CD14-positive monocyte (primary cell): ENCODE measurements around the gene HMX2. TPM values are rescaled to one million over a fixed set of nuclear protein-coding genes. Genes with fewer than 3 reads are reported as not detected.

Source experiments
- DNase-seq, 3 donors: peaks; one replicate each; pipeline ENCODE4 v3.0.0-alpha.2; 2011 to 2022
- H2AFZ ChIP-seq: 2 replicates; pipeline ENCODE4 v1.6.0; 2012; ENCODE audit warnings: mild to moderate bottlenecking, low read depth, low read length, inconsistent platforms; ENCODE audit not compliant: insufficient read depth, poor library complexity, severe bottlenecking
- H3K27ac ChIP-seq, 2 donors: 1 replicate in 1 of 2; 2 replicates in 1 of 2; pipeline ENCODE4 v1.5.1; 2012 to 2013; ENCODE audit warnings: low read length in 2 of 2, control low read depth in 1 of 2, inconsistent platforms in 1 of 2, low read depth in 1 of 2, mild to moderate bottlenecking in 1 of 2
- H3K27me3 ChIP-seq, 2 donors: one replicate each; pipeline versions ENCODE4 v1.6.0 to v1.6.1; 2011 to 2013; ENCODE audit warnings: low read length in 2 of 2; ENCODE audit not compliant: control insufficient read depth in 2 of 2, insufficient read depth in 2 of 2
- H3K36me3 ChIP-seq, 2 donors: replicated peaks in 1 of 2; 1 replicate in 1 of 2; 2 replicates in 1 of 2; pipeline versions ENCODE4 v1.5.1 to v1.6.1; 2012 to 2013; ENCODE audit warnings: low read length in 2 of 2, control low read depth in 1 of 2, inconsistent platforms in 1 of 2, mild to moderate bottlenecking in 1 of 2; ENCODE audit not compliant: insufficient read depth in 2 of 2, control insufficient read depth in 1 of 2
- H3K4me1 ChIP-seq, 2 donors: 1 replicate in 1 of 2; 2 replicates in 1 of 2; pipeline versions ENCODE4 v1.5.1 to v1.6.1; 2012 to 2013; ENCODE audit warnings: low read length in 2 of 2, control low read depth in 1 of 2, inconsistent platforms in 1 of 2, mild to moderate bottlenecking in 1 of 2, moderate library complexity in 1 of 2; ENCODE audit not compliant: insufficient read depth in 2 of 2, control insufficient read depth in 1 of 2
- H3K4me2 ChIP-seq: replicated peaks from 2 replicates; pipeline ENCODE3; 2012; ENCODE audit warnings: low read length, moderate library complexity, mild to moderate bottlenecking; ENCODE audit not compliant: poor library complexity, severe bottlenecking; ENCODE audit errors: extremely low read depth
- H3K4me3 ChIP-seq, 3 experiments: fragments of 200-600 bp in 1 of 3; sonication (generic) in 1 of 3; replicated peaks in 1 of 3; 1 replicate in 2 of 3; 2 replicates in 1 of 3; pipeline ENCODE4 v1.5.1; 2011 to 2013; ENCODE audit warnings: low read length in 3 of 3, mild to moderate bottlenecking in 3 of 3, control low read depth in 2 of 3, low read depth in 2 of 3, inconsistent platforms in 1 of 3, moderate library complexity in 1 of 3
- H3K79me2 ChIP-seq: 2 replicates; pipeline ENCODE4 v1.6.0; 2012; ENCODE audit warnings: mild to moderate bottlenecking, control low read depth, inconsistent platforms, low read length, moderate library complexity; ENCODE audit not compliant: insufficient read depth
- H3K9ac ChIP-seq: 2 replicates; pipeline ENCODE4 v1.6.0; 2017; ENCODE audit warnings: low read length, mild to moderate bottlenecking; ENCODE audit not compliant: insufficient read depth, poor library complexity, severe bottlenecking
- H3K9me3 ChIP-seq, 2 donors: replicated peaks in 1 of 2; 1 replicate in 1 of 2; 2 replicates in 1 of 2; pipeline versions ENCODE4 v1.5.1 to v1.6.1; 2012 to 2013; ENCODE audit warnings: low read length in 2 of 2, control low read depth in 1 of 2; ENCODE audit not compliant: control insufficient read depth in 1 of 2, insufficient read depth in 1 of 2
- H4K20me1 ChIP-seq: 2 replicates; pipeline ENCODE4 v1.6.0; 2012; ENCODE audit warnings: mild to moderate bottlenecking, low read length, control low read depth, moderate library complexity; ENCODE audit not compliant: insufficient read depth
- H3K27ac Mint-ChIP-seq, 7 donors: one replicate each; pipeline ENCODE4 v1.8.0; 2020; ENCODE audit warnings: mild to moderate bottlenecking in 7 of 7, mixed read lengths in 7 of 7, moderate library complexity in 6 of 7, inconsistent platforms in 2 of 7
- H3K27me3 Mint-ChIP-seq, 3 donors: one replicate each; pipeline ENCODE4 v1.8.0; 2021 to 2022; ENCODE audit warnings: low read depth in 3 of 3, mild to moderate bottlenecking in 3 of 3, mixed read lengths in 3 of 3, moderate library complexity in 3 of 3, inconsistent platforms in 1 of 3
- H3K36me3 Mint-ChIP-seq, 2 donors: one replicate each; pipeline ENCODE4 v1.8.0; 2020; ENCODE audit warnings: mixed read lengths in 2 of 2, inconsistent platforms in 1 of 2, mild to moderate bottlenecking in 1 of 2
- H3K4me1 Mint-ChIP-seq: one replicate; pipeline ENCODE4 v1.8.0; 2020; ENCODE audit warnings: mild to moderate bottlenecking, mixed read lengths
- H3K4me3 Mint-ChIP-seq, 2 donors: one replicate each; pipeline ENCODE4 v1.8.0; 2020; ENCODE audit warnings: mild to moderate bottlenecking in 2 of 2, mixed read lengths in 2 of 2, moderate library complexity in 1 of 2
- H3K9me3 Mint-ChIP-seq, 7 donors: one replicate each; pipeline ENCODE4 v1.8.0; 2020 to 2022; ENCODE audit warnings: mixed read lengths in 7 of 7, mild to moderate bottlenecking in 6 of 7, moderate library complexity in 6 of 7, inconsistent platforms in 2 of 7
- CTCF ChIP-seq: fragments of 200-600 bp; IDR thresholded peaks from one replicate; pipeline ENCODE4 v1.8.0; 2022; ENCODE audit warnings: antibody characterized with exemption, mild to moderate bottlenecking
- WGBS: methylation state at CpG from one replicate; pipeline ENCODE4 v1.1.5; 2013; ENCODE audit warnings: missing lambda C conversion rate; ENCODE audit not compliant: insufficient coverage; 5-methylcytosine and 5-hydroxymethylcytosine counted together
- intact Hi-C, 2 donors: fragments of 100-400 bp; cut with micrococcal nuclease; formaldehyde crosslinking; loops; one replicate each; pipeline versions ENCODE4 v1.15.0 to v1.15.1; 2023
- polyA plus RNA-seq, 3 donors: library from polyadenylated mRNA; depleted of rRNA in 1 of 3; unstranded in 2 of 3; stranded (reverse) in 1 of 3; fragments of 300-500 nt in 2 of 3; fragments of >200 nt in 1 of 3; fragmentation: Illumina TruSeq in 2 of 3; gene quantifications; 1 replicate in 2 of 3; 2 replicates in 1 of 3; pipeline ENCODE4 v1.2.3, GENCODE V29; 2012 to 2021

Gene HMX2
- polyA plus RNA-seq, 3 donors, result not detected

- DNase-seq, result no peak
- Histone ChIP-seq H3K4me3 (no peak overlapping the region), H4K20me1 (no peaks in the 10 kb centered on the region), H3K4me1 (no peaks in the 10 kb centered on the region), H3K9ac (no peak overlapping the region), H3K9me3 (no peaks in the 10 kb centered on the region), H3K27me3 (no peaks in the 10 kb centered on the region), H3K79me2 (no peaks in the 10 kb centered on the region), H2AFZ (no peak overlapping the region), H3K27ac (no peak overlapping the region), H3K4me2 (no peak overlapping the region), H3K36me3 (peaks cover 0 to 13% of the 10 kb centered on the region in 2 donors)
- Mint-ChIP-seq H3K27ac (peak overlapping the region in 1 of 7 donors; percentile 43), H3K9me3 (peaks cover 0 to 6% (median 2%) of the 10 kb centered on the region in 7 donors), H3K36me3 (peaks cover 19 to 27% of the 10 kb centered on the region in 2 donors), H3K4me3 (no peak overlapping the region), H3K27me3 (peaks cover 0 to 2% (median 2%) of the 10 kb centered on the region in 3 donors), H3K4me1 (no peaks in the 10 kb centered on the region)
- intact Hi-C loops, result no loop called here
- TF ChIP-seq CTCF, result no peak
- WGBS, result 98% methylated on average over 7 of the region's 9 CpGs
Observed at GRCh38 chr10:123194056-123194455, 46.1 kb downstream of the HMX2 start.

Other genes with a start within 250 kb of the HMX2 start
- not detected for gene FAM24A, start 237.5 kb upstream of the HMX2 start, polyA plus RNA-seq
- 1 to 10 TPM; 2.2 to 2.9 (median 2.7) TPM for gene C10orf88, start 193.9 kb upstream of the HMX2 start, polyA plus RNA-seq
- 1 to 10 TPM; 3.5 to 4.7 (median 4.2) TPM for gene PSTK, start 167.7 kb upstream of the HMX2 start, polyA plus RNA-seq
- 10 to 100 TPM in 1 of 3 donors, 1 to 10 TPM in 2; 8.6 to 12.8 (median 9.8) TPM for gene IKZF5, start 139.3 kb upstream of the HMX2 start, polyA plus RNA-seq
- gene ACADSB, start 139.1 kb upstream of the HMX2 start, polyA plus RNA-seq, result 10 to 100 TPM in 1 of 3 donors, 1 to 10 TPM in 2; 3.9 to 14.7 (median 7.5) TPM
- not detected for gene HMX3, start 12.2 kb upstream of the HMX2 start, polyA plus RNA-seq
- gene BUB3, start 6.3 kb downstream of the HMX2 start, polyA plus RNA-seq, result 10 to 100 TPM; 61.2 to 96.4 (median 80.4) TPM